OCI-M1 (cell line): Measurements from ENCODE around the gene AMIGO2.
"Not testable (repeated sequence)": the region's sequence is repeated elsewhere in the genome, so short reads cannot be mapped to it uniquely, and the experiment has no call there.

Source experiments
- DNase-seq: peaks from one replicate; lab custom pipeline; 2025; lab: John Stamatoyannopoulos, UW

Gene AMIGO2

GRCh38 chr12:47073951-47074350 lies 5.8 kb downstream of the AMIGO2 start:
- DNase-seq, result no peak

DNA sequence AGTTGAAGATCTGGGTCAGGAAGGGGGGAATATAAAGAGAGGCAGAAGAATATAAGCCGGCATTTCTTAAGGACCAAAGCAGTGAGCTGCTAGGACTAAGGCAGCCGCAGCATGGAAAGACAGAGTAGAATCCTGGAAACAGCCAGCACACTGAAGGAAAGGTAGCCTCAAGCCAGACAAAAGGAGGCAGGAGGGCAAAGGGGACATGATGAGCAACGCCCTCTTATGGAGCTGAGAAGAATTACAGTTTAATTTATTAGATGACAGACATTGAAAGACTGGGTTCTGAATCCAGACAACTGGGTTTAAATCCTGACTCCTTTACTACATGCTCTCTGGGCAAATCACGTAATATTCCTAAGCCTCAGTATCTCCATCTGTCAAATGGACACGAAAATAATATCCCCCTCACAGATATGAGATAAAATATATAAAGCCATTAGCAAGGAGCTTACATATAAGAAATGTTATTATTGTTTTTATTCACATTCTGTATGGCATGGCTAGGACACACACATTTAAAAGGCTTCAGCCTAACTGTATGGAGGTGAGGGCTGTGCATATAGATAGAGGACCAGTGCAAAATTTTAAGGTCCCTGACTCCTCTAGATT lies 8.4 kb downstream of the AMIGO2 start:
- DNase-seq, result peak; percentile 80

DNA sequence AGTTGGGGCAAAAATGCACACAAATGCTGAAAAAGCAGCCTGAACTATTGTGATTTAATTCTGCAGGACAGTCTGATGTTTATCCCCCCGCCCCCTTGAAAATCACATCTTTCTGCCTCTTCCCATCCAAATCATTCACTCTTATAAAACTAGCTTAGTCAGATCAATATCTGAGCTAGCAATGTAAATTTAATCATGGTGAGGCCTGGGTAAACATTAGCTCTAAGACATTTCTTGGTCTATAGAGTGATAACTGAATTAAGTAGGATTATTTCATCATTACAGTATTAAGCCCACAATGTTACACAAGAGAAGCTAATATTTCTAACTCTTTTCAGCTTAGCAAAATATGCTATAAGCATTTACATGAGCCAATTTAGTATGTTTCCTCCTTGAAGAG lies 9.4 kb downstream of the AMIGO2 start:
- DNase-seq, result no peak

GRCh38 chr12:47068539-47068938 lies 11.2 kb downstream of the AMIGO2 start:
- DNase-seq, result no peak

DNA sequence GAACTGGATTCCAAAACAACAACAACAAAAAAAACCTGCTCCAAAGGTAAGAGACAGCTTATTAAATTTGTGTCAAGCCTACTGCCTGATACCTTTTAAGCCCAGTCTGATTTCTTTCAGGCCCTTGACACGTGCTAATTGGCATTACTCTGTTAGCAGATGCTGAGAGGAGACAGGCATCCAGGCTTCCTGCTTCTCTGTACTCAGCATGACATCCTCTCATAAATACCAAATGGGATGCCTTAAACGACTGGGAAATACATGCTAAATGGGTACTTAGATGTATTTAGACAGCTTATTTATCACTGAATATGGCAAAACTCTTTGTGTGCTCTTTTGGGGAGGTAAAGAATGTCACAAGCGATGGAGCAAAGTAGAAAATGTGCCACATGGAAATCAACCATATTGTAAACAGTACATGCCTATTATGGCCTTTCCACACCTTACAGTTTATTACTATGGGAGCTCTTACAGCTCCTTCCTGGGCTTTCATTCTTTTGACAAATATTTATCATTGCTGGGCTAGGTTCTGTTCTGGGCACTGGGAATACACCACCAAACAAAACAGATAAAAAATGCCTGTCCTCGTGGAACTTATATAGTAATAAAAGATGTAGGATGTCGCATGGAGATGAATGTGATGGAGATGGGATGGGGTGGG lies 11.9 kb downstream of the AMIGO2 start:
- DNase-seq, result no peak

GRCh38 chr12:47067176-47067575 lies 12.6 kb downstream of the AMIGO2 start:
- DNase-seq, result no peak

GRCh38 chr12:47066278-47067025 lies 13.3 kb downstream of the AMIGO2 start:
- DNase-seq, result no peak

DNA sequence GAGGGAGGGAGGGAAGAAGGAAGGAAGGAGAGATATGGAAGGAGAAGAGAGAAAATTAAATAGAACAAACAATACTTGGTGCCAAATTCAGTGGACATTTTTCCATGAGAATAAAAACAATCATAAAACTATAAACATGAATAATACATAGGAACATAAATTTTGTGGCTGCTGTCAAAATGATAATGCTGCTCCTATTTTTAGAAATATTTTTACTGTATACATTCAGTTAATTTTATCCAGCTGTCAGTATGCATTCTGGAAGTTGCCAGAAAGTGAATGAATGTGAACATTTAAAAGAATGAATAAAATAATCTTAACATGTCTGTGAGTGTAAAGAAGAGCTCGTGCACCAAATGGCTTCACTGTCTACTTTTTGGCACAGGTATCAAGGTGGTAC lies 14.2 kb downstream of the AMIGO2 start:
- no peak for DNase-seq

DNA sequence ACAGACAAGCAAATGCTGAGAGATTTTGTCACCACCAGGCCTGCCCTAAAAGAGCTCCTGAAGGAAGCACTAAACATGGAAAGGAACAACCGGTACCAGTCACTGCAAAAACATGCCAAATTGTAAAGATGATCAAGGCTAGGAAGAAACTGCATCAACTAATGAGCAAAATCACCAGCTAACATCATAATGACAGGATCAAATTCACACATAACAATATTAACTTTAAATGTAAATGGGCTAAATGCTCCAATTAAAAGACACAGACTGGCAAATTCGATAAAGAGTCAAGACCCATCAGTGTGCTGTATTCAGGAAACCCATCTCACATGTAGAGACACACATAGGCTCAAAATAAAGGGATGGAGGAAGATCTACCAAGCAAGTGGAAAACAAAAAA lies 21.1 kb downstream of the AMIGO2 start:
- not testable (repeated sequence) for DNase-seq

DNA sequence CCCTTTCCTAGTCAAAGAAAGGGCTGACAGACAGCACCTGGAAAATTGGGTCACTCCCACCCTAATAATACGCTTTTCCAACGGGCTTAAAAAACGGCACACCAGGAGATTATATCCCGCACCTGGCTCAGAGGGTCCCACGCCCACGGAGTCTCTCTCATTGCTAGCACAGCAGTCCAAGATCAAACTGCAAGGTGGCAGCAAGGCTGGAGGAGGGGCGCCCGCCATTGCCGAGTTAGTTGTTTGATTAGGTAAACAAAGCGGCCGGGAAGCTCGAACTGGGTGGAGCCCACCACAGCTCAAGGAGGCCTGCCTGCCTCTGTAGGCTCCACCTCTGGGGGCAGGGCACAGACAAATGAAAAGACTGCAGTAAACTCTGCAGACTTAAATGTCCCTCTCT lies 22.8 kb downstream of the AMIGO2 start:
- not testable (repeated sequence) for DNase-seq

GRCh38 chr12:47055856-47056255 lies 23.9 kb downstream of the AMIGO2 start:
- DNase-seq, result peak; percentile 94

- peak; percentile 50 for DNase-seq
Observed at GRCh38 chr12:47054659-47055058, 25.1 kb downstream of the AMIGO2 start.

DNA sequence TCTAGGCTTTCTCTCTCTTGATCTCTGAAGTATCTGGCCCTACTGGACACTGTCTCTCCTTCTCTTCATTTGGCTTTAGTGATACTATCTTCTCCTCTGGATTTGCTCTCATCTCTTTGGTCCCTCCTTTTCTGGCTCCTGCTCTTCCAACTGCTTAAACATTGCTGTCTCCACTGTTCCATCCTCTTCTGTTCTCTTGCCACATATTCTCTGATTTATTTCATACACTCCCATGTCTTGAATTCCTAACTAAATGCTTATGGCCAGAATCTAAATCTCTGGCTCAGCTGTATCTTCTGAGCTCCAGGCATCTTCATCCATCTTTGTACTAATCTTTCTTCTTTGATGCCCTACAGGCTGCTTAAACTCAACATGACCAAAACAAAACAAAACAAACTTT lies 25.8 kb downstream of the AMIGO2 start:
- peak; percentile 35 for DNase-seq

DNA sequence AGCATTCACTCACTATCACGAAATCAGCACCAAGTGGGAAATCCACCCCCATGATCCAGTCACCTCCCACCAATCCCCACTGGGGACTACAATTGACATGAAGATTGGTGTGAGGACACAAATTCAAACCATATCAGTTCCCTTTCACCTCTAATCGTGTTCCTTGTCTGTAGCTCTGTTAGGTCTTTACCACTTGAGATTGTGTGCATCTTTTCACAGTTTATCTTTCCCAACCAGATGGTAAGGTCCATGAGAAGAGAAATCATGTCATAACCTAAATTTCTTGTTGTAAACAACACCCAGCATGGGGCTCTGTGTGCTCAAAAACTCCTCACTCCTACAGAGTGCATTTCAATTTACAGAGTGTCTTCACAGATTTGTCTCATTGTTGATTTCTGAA lies 27.5 kb downstream of the AMIGO2 start:
- DNase-seq, result peak; percentile 87

GRCh38 chr12:47051291-47051690 lies 28.5 kb downstream of the AMIGO2 start:
- DNase-seq, result peak; percentile 40

DNA sequence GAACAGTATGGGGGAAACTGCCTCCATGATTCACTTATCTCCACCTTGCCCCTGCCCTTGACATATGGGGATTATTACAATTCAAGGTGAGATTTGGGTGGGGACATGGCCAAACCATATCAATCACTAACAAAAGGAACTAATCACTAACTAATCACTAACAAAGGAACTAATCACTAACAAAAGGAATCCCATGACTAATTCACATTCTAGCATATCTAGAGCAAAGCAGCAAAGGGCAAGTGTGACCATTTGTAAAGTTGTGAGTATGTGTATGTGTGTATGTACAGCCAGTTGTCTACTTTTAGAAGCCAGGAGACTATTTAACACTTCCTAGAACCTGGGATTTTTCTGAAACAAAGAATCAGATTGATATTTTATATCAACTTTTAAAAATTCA lies 31.2 kb downstream of the AMIGO2 start:
- DNase-seq, result no peak

DNA sequence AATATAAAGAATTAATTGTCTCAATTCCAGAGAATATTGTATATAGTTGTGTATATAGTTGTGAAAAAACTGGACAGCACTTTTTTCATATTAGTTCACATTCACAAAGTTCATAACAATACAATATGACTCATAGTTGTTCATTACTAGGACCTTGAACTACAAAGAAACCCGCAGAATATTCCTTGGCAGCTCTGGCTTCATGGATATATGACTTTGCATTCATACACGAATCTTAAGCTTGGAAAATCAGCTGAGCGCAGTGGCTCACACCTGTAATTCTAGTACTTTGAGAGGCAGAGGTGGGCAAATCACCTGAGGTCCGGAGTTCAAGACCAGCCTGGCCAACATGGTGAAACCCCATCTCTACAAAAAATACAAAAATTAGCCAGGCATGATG lies 38.4 kb downstream of the AMIGO2 start:
- DNase-seq, result no peak

- DNase-seq, result peak; percentile 62
Observed at GRCh38 chr12:47039756-47040155, 40.0 kb downstream of the AMIGO2 start.

- DNase-seq, result peak; percentile 68
Observed at GRCh38 chr12:47039079-47039478, 40.7 kb downstream of the AMIGO2 start.

GRCh38 chr12:47038270-47038748 lies 41.5 kb downstream of the AMIGO2 start:
- peak; percentile 95 for DNase-seq

DNA sequence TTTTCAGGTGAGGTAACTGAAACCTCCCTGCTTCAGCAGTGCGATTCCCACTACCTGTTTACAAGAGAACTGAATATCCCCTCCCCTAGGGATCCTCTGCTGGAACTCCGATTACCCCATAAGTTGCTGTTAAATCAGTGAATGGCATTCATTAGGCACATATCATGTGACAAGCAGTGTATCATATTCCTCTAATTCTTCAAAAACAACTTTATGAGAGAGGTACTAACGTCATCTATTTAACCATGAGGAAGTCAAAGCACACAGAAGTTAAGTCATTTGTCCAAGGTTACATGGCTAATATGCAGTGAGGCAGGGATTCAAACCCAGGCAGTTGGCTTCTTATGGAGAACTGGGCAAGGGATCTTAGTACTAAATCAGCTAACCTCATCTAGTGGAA lies 44.3 kb downstream of the AMIGO2 start:
- DNase-seq, result peak; percentile 42

- peak; percentile 31 for DNase-seq
Observed at GRCh38 chr12:47034661-47035060, 45.1 kb downstream of the AMIGO2 start.
